Activated CD4-positive, CD25-positive, alpha-beta regulatory T cell treated with anti-CD3 and anti-CD28 coated beads, Interleukin-2, amount 50 U/mL, for 72 hours (primary cell): ENCODE results near the gene SNCA.

Source experiments
- DNase-seq: peaks from one replicate; pipeline ENCODE4 v3.0.0; 2021

SNCA gene

GRCh38 chr4:89836897-89837384 is at the start of gene SNCA:
Gene SNCA, minus strand, starts transcription at chr4:89837161. Its CDS starts 1,494 bp downstream, at chr4:89835667.
- DNase-seq = peak; percentile 33

GRCh38 chr4:89879215-89879614 is 42.3 kb upstream of the SNCA start:
- DNase-seq = no peak

- no peak for DNase-seq
These were observed 41.6 kb upstream of the SNCA start for GRCh38 chr4:89878611-89879010.

- no peak for DNase-seq
These were observed 39.6 kb upstream of the SNCA start for GRCh38 chr4:89876548-89876947.

- DNase-seq = no peak
These were observed 34.2 kb upstream of the SNCA start for GRCh38 chr4:89871211-89871610.

- DNase-seq = no peak
These were observed 32.1 kb upstream of the SNCA start for GRCh38 chr4:89868999-89869589.

- DNase-seq = no peak
These were observed 31.3 kb upstream of the SNCA start for GRCh38 chr4:89868276-89868675.

- no peak for DNase-seq
These were observed 26.6 kb upstream of the SNCA start for GRCh38 chr4:89863533-89863932.

GRCh38 chr4:89860971-89861370 is 24.0 kb upstream of the SNCA start:
- no peak for DNase-seq

GRCh38 chr4:89855236-89855635 is 18.3 kb upstream of the SNCA start:
- no peak for DNase-seq

- DNase-seq = no peak
These were observed 10.8 kb upstream of the SNCA start for GRCh38 chr4:89847571-89848325.

- DNase-seq = no peak
These were observed 2.6 kb upstream of the SNCA start for GRCh38 chr4:89839558-89839957.

- DNase-seq = no peak
These were observed 1.0 kb upstream of the SNCA start for GRCh38 chr4:89837993-89838390.

- DNase-seq = peak; percentile 32
These were observed 528 bp upstream of the SNCA start for GRCh38 chr4:89837385-89837992.

- no peak for DNase-seq
These were observed 773 bp downstream of the SNCA start for GRCh38 chr4:89836031-89836745.

- no peak for DNase-seq
These were observed 1.5 kb downstream of the SNCA start for GRCh38 chr4:89835413-89835812.

GRCh38 chr4:89834486-89835209 is 2.3 kb downstream of the SNCA start:
- no peak for DNase-seq

GRCh38 chr4:89829470-89830138 is 7.4 kb downstream of the SNCA start:
- DNase-seq = no peak

GRCh38 chr4:89823416-89823815 is 13.5 kb downstream of the SNCA start:
- no peak for DNase-seq

- no peak for DNase-seq
These were observed 15.3 kb downstream of the SNCA start for GRCh38 chr4:89821612-89822011.

GRCh38 chr4:89820010-89820409 is 17.0 kb downstream of the SNCA start:
- DNase-seq = no peak

- DNase-seq = no peak
These were observed 22.6 kb downstream of the SNCA start for GRCh38 chr4:89814362-89814761.
